BLaER1 (cell line): ENCODE data around the gene G6PC1.
"Not testable (repeated sequence)": the region's sequence is repeated elsewhere in the genome, so short reads cannot be mapped to it uniquely, and the experiment has no call there.

Experiments
- H3K27ac ChIP-seq: shearing (Covaris generic); formaldehyde crosslinking; 2 replicates; pipeline ENCODE4 v1.8.1; 2022
- H3K27me3 ChIP-seq: shearing (Covaris generic); formaldehyde crosslinking; 2 replicates; pipeline ENCODE4 v1.8.1; 2022
- H3K36me3 ChIP-seq: shearing (Covaris generic); formaldehyde crosslinking; 2 replicates; pipeline ENCODE4 v1.8.1; 2022
- H3K4me1 ChIP-seq: shearing (Covaris generic); formaldehyde crosslinking; 2 replicates; pipeline ENCODE4 v1.8.1; 2022
- H3K4me2 ChIP-seq: shearing (Covaris generic); formaldehyde crosslinking; 2 replicates; pipeline ENCODE4 v1.8.1; 2022
- H3K4me3 ChIP-seq: shearing (Covaris generic); formaldehyde crosslinking; 2 replicates; pipeline ENCODE4 v1.8.1; 2022
- H3K9ac ChIP-seq: shearing (Covaris generic); formaldehyde crosslinking; 2 replicates; pipeline ENCODE4 v1.8.1; 2022
- H3K9me3 ChIP-seq: shearing (Covaris generic); formaldehyde crosslinking; 2 replicates; pipeline ENCODE4 v1.8.1; 2022
- H4K20me1 ChIP-seq: shearing (Covaris generic); formaldehyde crosslinking; 2 replicates; pipeline ENCODE4 v1.8.1; 2022
- Cebpa-rat ChIP-seq: shearing (Covaris generic); IDR thresholded peaks from 2 replicates; pipeline ENCODE4 v1.8.1; 2022

The G6PC1 gene

GRCh38 chr17:42900460-42901331 is at the start of gene G6PC1:
TSS of gene G6PC1 (plus strand) at chr17:42900799. CDS start at chr17:42900877, 78 bp downstream.
- Histone ChIP-seq H4K20me1 (no peaks in the 10 kb centered on the region), H3K4me2 (no peak within 1 kb of the TSS), H3K27ac (no peak within 1 kb of the TSS), H3K9me3 (no peaks in the 10 kb centered on the region), H3K4me3 (no peak within 1 kb of the TSS), H3K4me1 (no peaks in the 10 kb centered on the region), H3K27me3 (no peaks in the 10 kb centered on the region), H3K9ac (no peak within 1 kb of the TSS), H3K36me3 (no peaks in the 10 kb centered on the region)
- no peak for TF ChIP-seq Cebpa-rat

DNA sequence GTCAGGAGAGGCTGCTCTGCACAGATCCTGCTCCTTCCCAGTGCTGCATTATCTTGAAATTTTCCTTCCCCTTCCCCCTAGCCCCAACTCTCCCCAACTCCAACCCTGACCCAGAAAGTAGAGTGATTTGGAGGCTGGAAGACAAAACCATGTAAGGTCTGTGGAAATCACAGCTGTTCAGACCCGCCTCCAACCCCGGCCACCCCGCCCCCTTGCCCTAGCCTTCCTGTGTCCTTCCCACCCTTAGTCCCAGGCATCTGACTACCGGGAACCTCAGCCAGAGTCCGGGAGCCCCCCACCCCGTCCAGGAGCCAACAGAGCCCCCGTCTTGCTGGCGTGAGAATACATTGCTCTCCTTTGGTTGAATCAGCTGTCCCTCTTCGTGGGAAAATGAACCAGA is 49.6 kb upstream of the G6PC1 start, which contains the start of gene AOC3:
TSS of gene AOC3 (plus strand) at position 246 of the 400 bp plus-strand sequence. CDS start at position 391, 145 bp downstream.
- Histone ChIP-seq H3K27ac (no peak within 1 kb of the TSS), H4K20me1 (peaks cover 7% of the 10 kb centered on the region), H3K9ac (no peak within 1 kb of the TSS), H3K4me1 (0 out of 2 replicates have a peak, but pooled peaks cover 7% of the 10 kb centered on the region), H3K9me3 (no peaks in the 10 kb centered on the region), H3K27me3 (no peaks in the 10 kb centered on the region), H3K4me2 (no peak within 1 kb of the TSS), H3K4me3 (no peak within 1 kb of the TSS), H3K36me3 (peaks cover 4% of the 10 kb centered on the region; the same call in 1 of the 2 replicates)
- no peak for TF ChIP-seq Cebpa-rat

DNA sequence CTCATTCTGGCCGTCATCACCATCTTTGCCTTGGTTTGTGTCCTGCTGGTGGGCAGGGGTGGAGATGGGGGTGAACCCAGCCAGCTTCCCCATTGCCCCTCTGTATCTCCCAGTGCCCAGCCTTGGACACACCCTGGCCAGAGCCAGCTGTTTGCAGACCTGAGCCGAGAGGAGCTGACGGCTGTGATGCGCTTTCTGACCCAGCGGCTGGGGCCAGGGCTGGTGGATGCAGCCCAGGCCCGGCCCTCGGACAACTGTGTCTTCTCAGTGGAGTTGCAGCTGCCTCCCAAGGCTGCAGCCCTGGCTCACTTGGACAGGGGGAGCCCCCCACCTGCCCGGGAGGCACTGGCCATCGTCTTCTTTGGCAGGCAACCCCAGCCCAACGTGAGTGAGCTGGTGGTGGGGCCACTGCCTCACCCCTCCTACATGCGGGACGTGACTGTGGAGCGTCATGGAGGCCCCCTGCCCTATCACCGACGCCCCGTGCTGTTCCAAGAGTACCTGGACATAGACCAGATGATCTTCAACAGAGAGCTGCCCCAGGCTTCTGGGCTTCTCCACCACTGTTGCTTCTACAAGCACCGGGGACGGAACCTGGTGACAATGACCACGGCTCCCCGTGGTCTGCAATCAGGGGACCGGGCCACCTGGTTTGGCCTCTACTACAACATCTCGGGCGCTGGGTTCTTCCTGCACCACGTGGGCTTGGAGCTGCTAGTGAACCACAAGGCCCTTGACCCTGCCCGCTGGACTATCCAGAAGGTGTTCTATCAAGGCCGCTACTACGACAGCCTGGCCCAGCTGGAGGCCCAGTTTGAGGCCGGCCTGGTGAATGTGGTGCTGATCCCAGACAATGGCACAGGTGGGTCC is 49.0 kb upstream of the G6PC1 start:
- H4K20me1 ChIP-seq, H3K27ac ChIP-seq, H3K4me1 ChIP-seq, H3K9me3 ChIP-seq, H3K4me3 ChIP-seq, H3K36me3 ChIP-seq, H3K27me3 ChIP-seq, H3K9ac ChIP-seq, H3K4me2 ChIP-seq: not testable (repeated sequence)

- Histone ChIP-seq H3K9ac (no peak overlapping the region), H3K36me3 (no peaks in the 10 kb centered on the region)
- no peak for TF ChIP-seq Cebpa-rat
Measured at GRCh38 chr17:42852351-42852750, 48.2 kb upstream of the G6PC1 start.

DNA sequence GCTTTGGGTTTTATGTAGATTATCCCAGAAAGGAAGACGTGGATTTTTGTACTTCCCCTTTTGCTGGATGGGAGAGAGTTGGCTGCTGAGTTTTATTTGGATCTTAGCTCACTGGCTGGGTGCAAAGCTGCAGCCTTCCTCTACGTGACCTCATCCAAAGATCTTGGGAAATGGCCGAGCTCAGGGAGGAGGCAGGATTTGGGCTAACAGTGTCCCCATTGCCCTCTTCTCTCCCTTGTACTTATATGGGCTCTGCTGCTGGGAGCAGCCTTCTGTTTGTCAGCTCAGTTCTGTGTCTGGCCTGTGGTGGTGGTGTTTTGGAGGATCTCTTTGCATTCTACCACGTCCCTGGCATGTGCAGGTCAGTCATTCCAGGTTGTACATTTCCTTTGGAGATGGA is 47.6 kb upstream of the G6PC1 start:
- Histone ChIP-seq H3K4me2 (no peak overlapping the region), H3K27me3 (no peaks in the 10 kb centered on the region), H3K9me3 (no peaks in the 10 kb centered on the region), H3K4me1 (0 out of 2 replicates have a peak, but pooled peaks cover 7% of the 10 kb centered on the region), H3K9ac (no peak overlapping the region), H4K20me1 (no peaks in the 10 kb centered on the region), H3K36me3 (no peaks in the 10 kb centered on the region), H3K27ac (no peak overlapping the region), H3K4me3 (no peak overlapping the region)
- TF ChIP-seq Cebpa-rat: no peak

More at GRCh38 chr17:42852351-42852750, 48.2 kb upstream of the G6PC1 start:
- no peak overlapping the region for H3K27ac ChIP-seq
- H3K4me1 ChIP-seq: 0 out of 2 replicates have a peak, but pooled peaks cover 7% of the 10 kb centered on the region
- no peak overlapping the region for H3K4me2 ChIP-seq
- no peak overlapping the region for H3K4me3 ChIP-seq
- H3K27me3 ChIP-seq: no peaks in the 10 kb centered on the region
- H3K9me3 ChIP-seq: no peaks in the 10 kb centered on the region
- H4K20me1 ChIP-seq: peaks cover under 1% of the 10 kb centered on the region

DNA sequence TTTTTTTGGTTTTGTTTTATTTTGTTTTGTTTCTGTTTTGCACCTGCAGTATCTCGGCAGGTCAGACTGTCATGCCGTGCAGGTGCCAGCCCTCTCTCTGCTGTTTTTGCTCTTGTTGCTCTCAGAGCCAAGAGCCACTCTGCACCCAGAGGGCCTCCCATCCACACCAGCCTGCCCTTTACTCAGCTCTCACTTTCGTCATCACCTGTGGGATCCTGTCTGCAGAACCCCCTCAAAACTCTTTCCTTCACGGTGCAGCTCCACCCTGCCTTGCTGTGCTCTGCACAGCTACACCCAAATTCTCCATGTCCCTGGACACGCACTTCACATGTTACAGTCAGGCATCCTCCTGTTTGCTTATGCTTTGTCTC is 47.0 kb upstream of the G6PC1 start:
- H3K4me2 ChIP-seq: no peak overlapping the region
- no peaks in the 10 kb centered on the region for H3K9me3 ChIP-seq
- H4K20me1 ChIP-seq: no peaks in the 10 kb centered on the region
- H3K4me1 ChIP-seq: 0 out of 2 replicates have a peak, but pooled peaks cover 7% of the 10 kb centered on the region
- no peaks in the 10 kb centered on the region for H3K36me3 ChIP-seq
- no peak overlapping the region for H3K27ac ChIP-seq
- H3K27me3 ChIP-seq: no peaks in the 10 kb centered on the region
- H3K4me3 ChIP-seq: no peak overlapping the region
- no peak overlapping the region for H3K9ac ChIP-seq
- TF ChIP-seq Cebpa-rat: no peak

GRCh38 chr17:42853968-42854790 is 46.4 kb upstream of the G6PC1 start:
- Histone ChIP-seq H3K4me1 (0 out of 2 replicates have a peak, but pooled peaks cover 7% of the 10 kb centered on the region), H3K27me3 (no peaks in the 10 kb centered on the region), H3K4me3 (no peak overlapping the region), H3K4me2 (no peak overlapping the region), H3K9ac (no peak overlapping the region), H3K36me3 (no peaks in the 10 kb centered on the region), H4K20me1 (no peaks in the 10 kb centered on the region), H3K9me3 (no peaks in the 10 kb centered on the region), H3K27ac (no peak overlapping the region)
- TF ChIP-seq Cebpa-rat: no peak

DNA sequence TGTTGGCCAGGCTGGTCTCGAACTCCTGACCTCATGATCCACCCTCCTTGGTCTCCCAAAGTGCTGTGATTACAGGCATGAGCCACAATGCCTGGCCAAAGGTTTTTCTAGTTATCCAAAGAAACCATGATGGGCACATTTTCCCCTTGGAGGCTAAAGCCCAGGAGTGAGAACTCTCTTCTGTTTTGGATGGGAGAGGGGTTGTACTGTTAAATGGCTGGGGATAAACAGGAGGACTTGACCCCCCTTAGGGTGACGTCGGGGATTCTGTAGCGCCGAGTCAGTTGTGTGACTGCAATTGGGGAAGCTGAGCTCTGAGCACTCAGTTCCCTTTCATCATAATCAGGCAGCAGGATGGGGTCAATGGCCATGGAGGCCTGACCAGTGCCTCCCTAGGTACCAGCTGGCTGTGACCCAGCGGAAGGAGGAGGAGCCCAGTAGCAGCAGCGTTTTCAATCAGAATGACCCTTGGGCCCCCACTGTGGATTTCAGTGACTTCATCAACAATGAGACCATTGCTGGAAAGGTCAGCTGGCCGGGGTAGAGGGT is 45.5 kb upstream of the G6PC1 start:
- Histone ChIP-seq H3K36me3 (no peaks in the 10 kb centered on the region), H3K27ac (no peak overlapping the region), H3K9ac (no peak overlapping the region), H3K4me3 (no peak overlapping the region), H3K9me3 (no peaks in the 10 kb centered on the region), H3K4me2 (no peak overlapping the region), H3K4me1 (no peaks in the 10 kb centered on the region), H3K27me3 (no peaks in the 10 kb centered on the region), H4K20me1 (no peaks in the 10 kb centered on the region)
- TF ChIP-seq Cebpa-rat: no peak

DNA sequence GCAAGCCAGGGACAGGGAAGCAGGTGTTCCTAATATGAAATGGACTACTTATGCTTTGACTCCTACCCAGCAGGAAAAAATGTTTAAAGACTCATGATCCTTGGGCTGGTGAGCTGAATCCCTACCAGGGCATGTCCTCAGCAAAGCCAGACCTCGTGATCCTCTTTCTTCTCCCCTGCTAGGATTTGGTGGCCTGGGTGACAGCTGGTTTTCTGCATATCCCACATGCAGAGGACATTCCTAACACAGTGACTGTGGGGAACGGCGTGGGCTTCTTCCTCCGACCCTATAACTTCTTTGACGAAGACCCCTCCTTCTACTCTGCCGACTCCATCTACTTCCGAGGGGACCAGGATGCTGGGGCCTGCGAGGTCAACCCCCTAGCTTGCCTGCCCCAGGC is 44.5 kb upstream of the G6PC1 start:
- not testable (repeated sequence) for H3K36me3 ChIP-seq, H4K20me1 ChIP-seq, H3K27me3 ChIP-seq, H3K27ac ChIP-seq, H3K9ac ChIP-seq, H3K4me1 ChIP-seq, H3K4me3 ChIP-seq, H3K4me2 ChIP-seq, H3K9me3 ChIP-seq

GRCh38 chr17:42856516-42856915 is 44.1 kb upstream of the G6PC1 start:
- H3K4me3 ChIP-seq, H3K27ac ChIP-seq, H3K4me1 ChIP-seq, H4K20me1 ChIP-seq, H3K9me3 ChIP-seq, H3K36me3 ChIP-seq, H3K4me2 ChIP-seq, H3K9ac ChIP-seq, H3K27me3 ChIP-seq: not testable (repeated sequence)
